ENCODE measurements around the gene MPND. TPM values are rescaled to one million over a fixed set of nuclear protein-coding genes. Genes with fewer than 3 reads are reported as not detected.

MPND gene
- total and polyA plus RNA-seq, 2 of the 13 experiments (the other 11 are each of a cell fraction or from before 2014, with no cell fraction given) = 10.8 to 15.8 TPM

- TF ChIP-seq ZNF564 (CRISPR knock-in tag; IDR thresholded peaks at IDR 0.05) (no peak), DRAP1 (CRISPR knock-in tag; IDR thresholded peaks at IDR 0.05) (peak; percentile 47; the same call in 1 of the 2 replicates), ZIK1 (CRISPR knock-in tag; IDR thresholded peaks at IDR 0.05; ENCODE audit: borderline replicate concordance, low read depth) (no peak), BRCA1 (CRISPR knock-in tag; IDR thresholded peaks at IDR 0.05) (no peak), ZKSCAN8 (CRISPR knock-in tag; IDR thresholded peaks at IDR 0.05; ENCODE audit: borderline replicate concordance) (no peak; the same call in 1 of the 2 replicates), RELA (CRISPR knock-in tag; IDR thresholded peaks at IDR 0.05) (no peak), ZNF775 (CRISPR knock-in tag; IDR thresholded peaks at IDR 0.05; ENCODE audit: borderline replicate concordance) (no peak; the same call in 1 of the 2 replicates), SCMH1 (CRISPR knock-in tag; IDR thresholded peaks at IDR 0.05; ENCODE audit: borderline replicate concordance) (no peak), SMAD1 (CRISPR knock-in tag; IDR thresholded peaks at IDR 0.05; ENCODE audit: borderline replicate concordance, low read depth) (peak; percentile 32; the same call in 1 of the 2 replicates), HNF4A (CRISPR knock-in tag; IDR thresholded peaks at IDR 0.05) (peak; percentile 60), JARID2 (CRISPR knock-in tag; IDR thresholded peaks at IDR 0.05; ENCODE audit: insufficient replicate concordance) (no peak), GPBP1L1 (CRISPR knock-in tag; IDR thresholded peaks at IDR 0.05) (no peak), BORCS8-MEF2B (CRISPR knock-in tag; IDR thresholded peaks at IDR 0.05) (peak; percentile 74), ZNF563 (CRISPR knock-in tag; IDR thresholded peaks at IDR 0.05) (peak; percentile 71; the same call in 1 of the 2 replicates), ZNF615 (CRISPR knock-in tag; IDR thresholded peaks at IDR 0.05; ENCODE audit: borderline replicate concordance) (peak; percentile 88; the same call in 1 of the 2 replicates), SMARCE1 (IDR thresholded peaks at IDR 0.05; ENCODE audit: borderline replicate concordance) (no peak), POLR2G (IDR thresholded peaks at IDR 0.05; ENCODE audit: low read depth, low read length) (no peak), ZNF382 (CRISPR knock-in tag; IDR thresholded peaks at IDR 0.05; ENCODE audit: borderline replicate concordance) (no peak), ZNF577 (CRISPR knock-in tag; IDR thresholded peaks at IDR 0.05; ENCODE audit: borderline replicate concordance, low read depth) (no peak), BRF2 (CRISPR knock-in tag; IDR thresholded peaks at IDR 0.05) (no peak)
- TF ChIP-seq, protein P1, sequence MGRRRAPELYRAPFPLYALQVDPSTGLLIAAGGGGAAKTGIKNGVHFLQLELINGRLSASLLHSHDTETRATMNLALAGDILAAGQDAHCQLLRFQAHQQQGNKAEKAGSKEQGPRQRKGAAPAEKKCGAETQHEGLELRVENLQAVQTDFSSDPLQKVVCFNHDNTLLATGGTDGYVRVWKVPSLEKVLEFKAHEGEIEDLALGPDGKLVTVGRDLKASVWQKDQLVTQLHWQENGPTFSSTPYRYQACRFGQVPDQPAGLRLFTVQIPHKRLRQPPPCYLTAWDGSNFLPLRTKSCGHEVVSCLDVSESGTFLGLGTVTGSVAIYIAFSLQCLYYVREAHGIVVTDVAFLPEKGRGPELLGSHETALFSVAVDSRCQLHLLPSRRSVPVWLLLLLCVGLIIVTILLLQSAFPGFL (CRISPR knock-in tag; IDR thresholded peaks at IDR 0.05) = no peak
- TF ChIP-seq, protein P2, sequence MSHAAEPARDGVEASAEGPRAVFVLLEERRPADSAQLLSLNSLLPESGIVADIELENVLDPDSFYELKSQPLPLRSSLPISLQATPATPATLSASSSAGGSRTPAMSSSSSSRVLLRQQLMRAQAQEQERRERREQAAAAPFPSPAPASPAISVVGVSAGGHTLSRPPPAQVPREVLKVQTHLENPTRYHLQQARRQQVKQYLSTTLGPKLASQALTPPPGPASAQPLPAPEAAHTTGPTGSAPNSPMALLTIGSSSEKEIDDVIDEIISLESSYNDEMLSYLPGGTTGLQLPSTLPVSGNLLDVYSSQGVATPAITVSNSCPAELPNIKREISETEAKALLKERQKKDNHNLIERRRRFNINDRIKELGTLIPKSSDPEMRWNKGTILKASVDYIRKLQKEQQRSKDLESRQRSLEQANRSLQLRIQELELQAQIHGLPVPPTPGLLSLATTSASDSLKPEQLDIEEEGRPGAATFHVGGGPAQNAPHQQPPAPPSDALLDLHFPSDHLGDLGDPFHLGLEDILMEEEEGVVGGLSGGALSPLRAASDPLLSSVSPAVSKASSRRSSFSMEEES (CRISPR knock-in tag; IDR thresholded peaks at IDR 0.05) = peak; percentile 70
- TF ChIP-seq, protein P3, sequence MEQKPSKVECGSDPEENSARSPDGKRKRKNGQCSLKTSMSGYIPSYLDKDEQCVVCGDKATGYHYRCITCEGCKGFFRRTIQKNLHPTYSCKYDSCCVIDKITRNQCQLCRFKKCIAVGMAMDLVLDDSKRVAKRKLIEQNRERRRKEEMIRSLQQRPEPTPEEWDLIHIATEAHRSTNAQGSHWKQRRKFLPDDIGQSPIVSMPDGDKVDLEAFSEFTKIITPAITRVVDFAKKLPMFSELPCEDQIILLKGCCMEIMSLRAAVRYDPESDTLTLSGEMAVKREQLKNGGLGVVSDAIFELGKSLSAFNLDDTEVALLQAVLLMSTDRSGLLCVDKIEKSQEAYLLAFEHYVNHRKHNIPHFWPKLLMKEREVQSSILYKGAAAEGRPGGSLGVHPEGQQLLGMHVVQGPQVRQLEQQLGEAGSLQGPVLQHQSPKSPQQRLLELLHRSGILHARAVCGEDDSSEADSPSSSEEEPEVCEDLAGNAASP (CRISPR knock-in tag; IDR thresholded peaks at IDR 0.05; ENCODE audit: borderline replicate concordance) = peak; percentile 57; the same call in 1 of the 2 replicates
Measured at GRCh38 chr19:4374498-4375163, 31.3 kb downstream of the MPND start (continued).

Measured in HepG2 (cell line).